HepG2 (cell line): ENCODE measurements around the gene PXMP4. TPM values are rescaled to one million over a fixed set of nuclear protein-coding genes. Genes with fewer than 3 reads are reported as not detected.

Experiments
- ATAC-seq: fragments of 200-7000 bp; cut with Tn5 transposase; 3 replicates; pipeline ENCODE4 v1.9.1; 2020; ENCODE audit warnings: mild to moderate bottlenecking, moderate library complexity
- BruUV-seq: library from RNA; stranded (reverse); fragments of 400-500 nt; replicated peaks from 2 replicates; lab custom pipeline; 2021; lab: Mats Ljungman, UMichigan
- CTCF ChIA-PET: fragments of 300-600 bp; formaldehyde crosslinking; extraction: SDS; loops from one replicate; lab custom pipeline; 2021; ENCODE audit warnings: low total read pairs, inconsistent platforms, low intra/inter-chr PET ratio; lab: Yijun Ruan, JAX
- POLR2A ChIA-PET: fragments of 350-600 bp; sonication (Branson Sonifier 250); formaldehyde crosslinking; loops from one replicate; lab custom pipeline; 2020; ENCODE audit warnings: antibody characterized with exemption, inconsistent platforms; lab: Yijun Ruan, JAX
- DNase-seq: peaks from one replicate; pipeline ENCODE4 v3.0.0-alpha.2; 2015; ENCODE audit warnings: low spot score
- FAIRE-seq: peaks from 3 replicates; lab custom pipeline; 2011; peaks lifted over from hg19 to GRCh38; lab: Jason Lieb, UNC
- H2AFZ ChIP-seq: one replicate; pipeline ENCODE4 v1.6.1; 2011; ENCODE audit warnings: low read length, inconsistent platforms
- H3K27ac ChIP-seq: fragments of 300-600 bp; 3 replicates; pipeline ENCODE4 v1.8.0; 2011; ENCODE audit warnings: mixed run types, mild to moderate bottlenecking, mixed read lengths, low read length, inconsistent platforms; ENCODE audit not compliant: insufficient read depth; ENCODE audit errors: extremely low read length
- H3K27me3 ChIP-seq, 2 experiments: fragments of 200-600 bp in 1 of 2; 2 replicates in 1 of 2; 3 replicates in 1 of 2; pipeline versions ENCODE4 v1.6.0 to v1.8.0; 2011; ENCODE audit warnings: low read length in 2 of 2, mild to moderate bottlenecking in 2 of 2, moderate library complexity in 2 of 2, inconsistent platforms in 1 of 2; ENCODE audit not compliant: insufficient read depth in 2 of 2, control insufficient read depth in 1 of 2
- H3K36me3 ChIP-seq, 2 experiments: fragments of 200-600 bp in 1 of 2; replicated peaks in 1 of 2; 2 replicates in 1 of 2; 3 replicates in 1 of 2; pipeline versions ENCODE4 v1.5.1 to v1.8.0; 2011; ENCODE audit warnings: low read length in 2 of 2, inconsistent platforms in 1 of 2; ENCODE audit not compliant: insufficient read depth in 2 of 2, control insufficient read depth in 1 of 2
- H3K4me1 ChIP-seq: 2 replicates; pipeline ENCODE4 v1.5.1; 2012; ENCODE audit warnings: low read length, inconsistent platforms; ENCODE audit not compliant: insufficient read depth
- H3K4me2 ChIP-seq: 2 replicates; pipeline ENCODE4 v1.6.0; 2011; ENCODE audit warnings: low read depth, low read length, inconsistent platforms
- H3K4me3 ChIP-seq, 3 experiments: fragments of 200-600 bp in 1 of 3; sonication (generic), shearing (Covaris generic) in 1 of 3; replicated peaks in 1 of 3; 2 replicates each; pipeline ENCODE4 v1.5.1; 2011 to 2016; ENCODE audit warnings: low read length in 3 of 3, inconsistent platforms in 2 of 3, low read depth in 2 of 3, mild to moderate bottlenecking in 2 of 3, control low read depth in 1 of 3, mixed read lengths in 1 of 3; ENCODE audit not compliant: insufficient read depth in 1 of 3
- H3K79me2 ChIP-seq: one replicate; pipeline ENCODE4 v1.6.1; 2011; ENCODE audit warnings: low read length, inconsistent platforms; ENCODE audit not compliant: insufficient read depth
- H3K9ac ChIP-seq: 2 replicates; pipeline ENCODE4 v1.6.0; 2011; ENCODE audit warnings: mild to moderate bottlenecking, low read depth, low read length, inconsistent platforms; ENCODE audit not compliant: insufficient read depth
- H3K9me3 ChIP-seq: 2 replicates; pipeline ENCODE4 v1.5.1; 2012; ENCODE audit warnings: mild to moderate bottlenecking, low read length
- H4K20me1 ChIP-seq: 2 replicates; pipeline ENCODE4 v1.6.0; 2011; ENCODE audit warnings: inconsistent platforms, mild to moderate bottlenecking, low read length, moderate library complexity; ENCODE audit not compliant: insufficient read depth
- BCL6 ChIP-seq: IDR thresholded peaks from 2 replicates; pipeline ENCODE4 v1.6.1; 2016; ENCODE audit warnings: missing genetic modification reagents, missing compliant biosample characterization
- DMAP1 ChIP-seq: IDR thresholded peaks from 2 replicates; pipeline ENCODE4 v1.6.1; 2016
- FOXO1 ChIP-seq: sonication (generic); formaldehyde crosslinking; IDR thresholded peaks from 2 replicates; pipeline ENCODE4 v1.4.0; 2020; ENCODE audit warnings: missing genetic modification reagents
- GATA4 ChIP-seq: sonication (generic); IDR thresholded peaks from 2 replicates; pipeline ENCODE4 v1.6.1; 2016; ENCODE audit warnings: antibody characterized with exemption, low read depth, borderline replicate concordance
- GTF2F1 ChIP-seq: fragments of 150-350 bp; IDR thresholded peaks from 2 replicates; pipeline ENCODE4 v1.6.1; 2014; ENCODE audit warnings: low read length
- KAT8 ChIP-seq: IDR thresholded peaks from 2 replicates; pipeline ENCODE4 v1.6.1; 2016; ENCODE audit warnings: missing genetic modification reagents, missing compliant biosample characterization
- POLR2A ChIP-seq, 2 experiments: IDR thresholded peaks; 2 replicates each; pipeline ENCODE4 v1.6.1; 2011; ENCODE audit warnings: low read depth in 2 of 2, low read length in 2 of 2, mild to moderate bottlenecking in 1 of 2, moderate library complexity in 1 of 2; ENCODE audit not compliant: insufficient read depth in 1 of 2
- PRMT3 ChIP-seq: sonication (generic); formaldehyde crosslinking; IDR thresholded peaks from 2 replicates; pipeline ENCODE4 v1.8.1; 2022; ENCODE audit warnings: low read depth, mild to moderate bottlenecking, moderate library complexity, missing genetic modification reagents, borderline replicate concordance
- RARG ChIP-seq: sonication (generic); formaldehyde crosslinking; IDR thresholded peaks from 2 replicates; pipeline ENCODE4 v1.4.0; 2020; ENCODE audit warnings: low read depth, mild to moderate bottlenecking, missing genetic modification reagents
- RBFOX2 ChIP-seq: fragments of 200-400 bp; formaldehyde crosslinking; IDR thresholded peaks from 2 replicates; pipeline ENCODE4 v1.6.1; 2017; ENCODE audit warnings: low read depth, mild to moderate bottlenecking, low read length
- RFX3 ChIP-seq: IDR thresholded peaks from 2 replicates; pipeline ENCODE4 v1.6.1; 2016; ENCODE audit warnings: missing biosample characterization, missing genetic modification reagents
- SATB2 ChIP-seq: sonication (generic); formaldehyde crosslinking; IDR thresholded peaks from 2 replicates; pipeline ENCODE4 v1.5.0; 2020; ENCODE audit warnings: missing genetic modification reagents
- SKIL ChIP-seq: sonication (generic); formaldehyde crosslinking; IDR thresholded peaks from 2 replicates; pipeline ENCODE4 v1.8.0; 2022; ENCODE audit warnings: missing genetic modification reagents, mild to moderate bottlenecking, moderate library complexity, borderline replicate concordance
- SNRNP70 ChIP-seq: fragments of 200-400 bp; formaldehyde crosslinking; IDR thresholded peaks from 2 replicates; pipeline ENCODE4 v1.6.1; 2017; ENCODE audit warnings: mild to moderate bottlenecking, low read depth, low read length, moderate library complexity
- TMF1 ChIP-seq: sonication (generic); formaldehyde crosslinking; IDR thresholded peaks from 2 replicates; pipeline ENCODE4 v1.8.1; 2022; ENCODE audit warnings: low read depth, missing genetic modification reagents
- YY1 ChIP-seq: IDR thresholded peaks from 2 replicates; pipeline ENCODE4 v1.6.1; 2011; ENCODE audit warnings: low read length, low read depth, moderate library complexity, mild to moderate bottlenecking; ENCODE audit not compliant: insufficient read depth, insufficient replicate concordance
- ZFAT ChIP-seq: sonication (generic); formaldehyde crosslinking; conservative IDR thresholded peaks from 2 replicates; pipeline ENCODE4 v1.8.1; 2023; ENCODE audit warnings: missing genetic modification reagents, inconsistent platforms
- ZFP41 ChIP-seq: sonication (generic); formaldehyde crosslinking; IDR thresholded peaks from 2 replicates; pipeline ENCODE4 v1.4.0; 2020; ENCODE audit warnings: mild to moderate bottlenecking, missing genetic modification reagents, borderline replicate concordance
- ZNF17 ChIP-seq: sonication (generic); formaldehyde crosslinking; IDR thresholded peaks from 2 replicates; pipeline ENCODE4 v1.5.0; 2020; ENCODE audit warnings: mild to moderate bottlenecking, missing genetic modification reagents
- ZNF33B ChIP-seq: sonication (generic); formaldehyde crosslinking; IDR thresholded peaks from 2 replicates; pipeline ENCODE4 v1.5.1; 2020; ENCODE audit warnings: mild to moderate bottlenecking, missing genetic modification reagents
- ZNF430 ChIP-seq: sonication (generic); formaldehyde crosslinking; IDR thresholded peaks from 2 replicates; pipeline ENCODE4 v1.9.0; 2021; ENCODE audit warnings: mild to moderate bottlenecking, missing genetic modification reagents
- ZNF446 ChIP-seq: sonication (generic); formaldehyde crosslinking; IDR thresholded peaks from 2 replicates; pipeline ENCODE4 v1.5.0; 2020; ENCODE audit warnings: mild to moderate bottlenecking, missing genetic modification reagents
- ZNF660 ChIP-seq: sonication (generic); formaldehyde crosslinking; IDR thresholded peaks from 2 replicates; pipeline ENCODE4 v1.5.1; 2020; ENCODE audit warnings: mild to moderate bottlenecking, low read depth, missing genetic modification reagents, borderline replicate concordance
- ZNF839 ChIP-seq: sonication (generic); formaldehyde crosslinking; IDR thresholded peaks from 2 replicates; pipeline ENCODE4 v1.4.0; 2020; ENCODE audit warnings: missing genetic modification reagents, mild to moderate bottlenecking, borderline replicate concordance
- ZSCAN9 ChIP-seq: IDR thresholded peaks from 2 replicates; pipeline ENCODE4 v1.6.1; 2016; ENCODE audit warnings: borderline replicate concordance
- WGBS: methylation state at CpG from one replicate; pipeline ENCODE4 v1.1.6; 2017; ENCODE audit warnings: low lambda C conversion rate; 5-methylcytosine and 5-hydroxymethylcytosine counted together
- in situ Hi-C: cut with HindIII; loops from 2 replicates; pipeline ENCODE4 v1.10.0; 2017; ENCODE audit warnings: low pct_unique_long_range_greater_than_20kb; ENCODE audit not compliant: extremely low pct_ligation_motif_present
- intact Hi-C: fragments of 100-400 bp; cut with micrococcal nuclease; formaldehyde crosslinking; loops from one replicate; pipeline ENCODE4 v1.10.0; 2022; ENCODE audit not compliant: unreplicated experiment
- polyA plus RNA-seq, 8 experiments: library from polyadenylated mRNA; depleted of rRNA in 3 of 8; stranded (reverse) in 7 of 8; unstranded in 1 of 8; fragments of >200 nt; fragmentation: Illumina TruSeq in 4 of 8; extraction: Trizol in 4 of 8; gene quantifications; 2 replicates each; pipeline versions ENCODE4 v1.2.1 to v1.2.3, GENCODE V29; 2011 to 2016; ENCODE audit warnings: low read depth in 4 of 8, missing spikeins in 1 of 8, mixed read lengths in 1 of 8; ENCODE audit not compliant: insufficient read depth in 1 of 8
- total RNA-seq, 5 experiments: library from RNA; depleted of rRNA; stranded (reverse); fragments of >200 nt; fragmentation: Illumina TruSeq; extraction: Trizol; gene quantifications; 2 replicates each; pipeline ENCODE4 v1.2.3, GENCODE V29; 2016; ENCODE audit warnings: low read depth in 1 of 5

Gene PXMP4
- total and polyA plus RNA-seq, 2 of the 13 experiments (the other 11 are each of a cell fraction or from before 2014, with no cell fraction given), result not detected

DNA sequence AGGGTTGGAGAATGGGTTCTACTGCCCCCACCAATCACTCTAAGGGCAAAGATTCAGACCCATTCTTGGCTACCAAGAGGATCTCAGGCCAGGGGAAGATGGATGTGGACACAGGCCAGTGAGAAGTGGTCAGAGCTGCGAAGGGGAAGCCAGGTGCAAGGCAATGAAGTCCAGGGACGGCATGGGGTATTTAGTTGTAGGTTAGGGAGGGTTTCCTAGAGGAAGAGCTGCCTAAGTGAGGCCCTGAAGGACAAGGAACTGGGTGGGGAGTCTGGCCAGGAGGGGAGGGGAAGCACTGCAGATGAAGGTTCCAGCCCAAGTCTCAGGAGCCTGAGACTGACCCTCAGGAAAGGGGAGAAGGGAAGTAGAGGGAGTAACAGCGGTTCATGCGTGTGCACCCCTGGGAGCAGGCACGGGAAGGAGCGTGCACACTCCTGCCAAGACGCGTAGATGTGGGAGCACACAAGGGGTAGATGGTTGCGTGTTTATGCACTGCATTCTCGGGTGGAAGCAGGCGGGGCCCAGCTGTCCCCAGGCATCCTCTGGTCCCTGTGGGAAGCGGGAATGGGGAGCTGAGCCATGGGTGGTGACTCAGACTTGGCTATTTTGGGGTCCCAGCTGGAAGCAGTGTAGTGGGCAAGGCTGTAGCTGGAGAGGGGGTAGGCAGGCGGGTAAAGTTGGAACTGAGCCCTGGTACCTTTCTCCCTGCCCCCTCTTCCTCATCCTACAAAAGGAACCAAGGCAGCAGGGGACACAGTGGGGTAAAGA lies 50.1 kb downstream of the PXMP4 start:
- H3K79me2 ChIP-seq, result peaks cover 24% of the 10 kb centered on the region
- ATAC-seq, result no peak
- BruUV-seq, result no TSS peak
- peaks cover 45% of the 10 kb centered on the region for H3K4me1 ChIP-seq
- DNase-seq, result no peak
- no peak overlapping the region for H3K9ac ChIP-seq
- POLR2A ChIA-PET, result no interaction called here
- no peak overlapping the region for H3K27ac ChIP-seq
- in situ Hi-C loops (no loop called here), intact Hi-C loops (loop anchor here (5.0 kb wide), 2 partner anchors 62 to 327 kb away; partner anchors contain the start of gene ZNF341)
- no peaks in the 10 kb centered on the region for H3K9me3 ChIP-seq
- H4K20me1 ChIP-seq, result 0 out of 2 replicates have a peak, but pooled peaks cover 3% of the 10 kb centered on the region
- FAIRE-seq, result no peak
- WGBS, result 97% methylated on average over 13 of the region's 13 CpGs
- H3K27me3 ChIP-seq, result peaks cover 0 to 3% of the 10 kb centered on the region in 2 experiments; a peak in 1 of 5 replicates
- CTCF ChIA-PET, result no interaction called here
- H2AFZ ChIP-seq, result no peak overlapping the region
- peaks cover 19 to 41% of the 10 kb centered on the region in 2 experiments for H3K36me3 ChIP-seq
- H3K4me3 ChIP-seq, result no peak overlapping the region
- H3K4me2 ChIP-seq, result no peak overlapping the region
- TF ChIP-seq ZNF660 (CRISPR knock-in tag) (no peak), RARG (no peak), GTF2F1 (no peak), PRMT3 (no peak), ZSCAN9 (no peak), ZFAT (CRISPR knock-in tag) (no peak), KAT8 (CRISPR knock-in tag) (no peak), SKIL (0 out of 2 replicates have a peak, but pooled peaks have one; percentile 14), ZNF839 (CRISPR knock-in tag) (no peak), YY1 (no peak), ZNF430 (CRISPR knock-in tag) (no peak), DMAP1 (CRISPR knock-in tag) (no peak), ZNF446 (CRISPR knock-in tag) (0 out of 2 replicates have a peak, but pooled peaks have one; percentile 36), ZFP41 (no peak), RFX3 (CRISPR knock-in tag) (no peak), ZNF33B (no peak), SATB2 (CRISPR knock-in tag) (no peak), POLR2A (IDR thresholded peaks at IDR 0.05; ENCODE audit: insufficient read depth in 1 of 2, low read depth in 2 of 2, low read length in 2 of 2) (peak in 1 of 2 experiments; percentile 41; a peak in 1 of 4 replicates), FOXO1 (CRISPR knock-in tag) (0 out of 2 replicates have a peak, but pooled peaks have one; percentile 21), ZNF17 (no peak), GATA4 (no peak), RBFOX2 (no peak), TMF1 (CRISPR knock-in tag) (no peak), BCL6 (CRISPR knock-in tag) (no peak), SNRNP70 (no peak)
